GM12801 (cell line): ENCODE results near the gene HELZ.

ENCODE experiments used
- TF ChIP-seq, protein P1 (sequence below): IDR thresholded peaks from one replicate; pipeline ENCODE4 v1.5.1; 2011; ENCODE audit warnings: control low read depth; ENCODE audit not compliant: insufficient read length; ENCODE audit errors: extremely low read depth

HELZ gene

GRCh38 chr17:67157732-67158639, 87.0 kb downstream of the HELZ start:
- TF ChIP-seq, protein P1, sequence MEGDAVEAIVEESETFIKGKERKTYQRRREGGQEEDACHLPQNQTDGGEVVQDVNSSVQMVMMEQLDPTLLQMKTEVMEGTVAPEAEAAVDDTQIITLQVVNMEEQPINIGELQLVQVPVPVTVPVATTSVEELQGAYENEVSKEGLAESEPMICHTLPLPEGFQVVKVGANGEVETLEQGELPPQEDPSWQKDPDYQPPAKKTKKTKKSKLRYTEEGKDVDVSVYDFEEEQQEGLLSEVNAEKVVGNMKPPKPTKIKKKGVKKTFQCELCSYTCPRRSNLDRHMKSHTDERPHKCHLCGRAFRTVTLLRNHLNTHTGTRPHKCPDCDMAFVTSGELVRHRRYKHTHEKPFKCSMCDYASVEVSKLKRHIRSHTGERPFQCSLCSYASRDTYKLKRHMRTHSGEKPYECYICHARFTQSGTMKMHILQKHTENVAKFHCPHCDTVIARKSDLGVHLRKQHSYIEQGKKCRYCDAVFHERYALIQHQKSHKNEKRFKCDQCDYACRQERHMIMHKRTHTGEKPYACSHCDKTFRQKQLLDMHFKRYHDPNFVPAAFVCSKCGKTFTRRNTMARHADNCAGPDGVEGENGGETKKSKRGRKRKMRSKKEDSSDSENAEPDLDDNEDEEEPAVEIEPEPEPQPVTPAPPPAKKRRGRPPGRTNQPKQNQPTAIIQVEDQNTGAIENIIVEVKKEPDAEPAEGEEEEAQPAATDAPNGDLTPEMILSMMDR: no peak

GRCh38 chr17:67156269-67157199, 88.5 kb downstream of the HELZ start:
- TF ChIP-seq, protein P1: no peak

DNA sequence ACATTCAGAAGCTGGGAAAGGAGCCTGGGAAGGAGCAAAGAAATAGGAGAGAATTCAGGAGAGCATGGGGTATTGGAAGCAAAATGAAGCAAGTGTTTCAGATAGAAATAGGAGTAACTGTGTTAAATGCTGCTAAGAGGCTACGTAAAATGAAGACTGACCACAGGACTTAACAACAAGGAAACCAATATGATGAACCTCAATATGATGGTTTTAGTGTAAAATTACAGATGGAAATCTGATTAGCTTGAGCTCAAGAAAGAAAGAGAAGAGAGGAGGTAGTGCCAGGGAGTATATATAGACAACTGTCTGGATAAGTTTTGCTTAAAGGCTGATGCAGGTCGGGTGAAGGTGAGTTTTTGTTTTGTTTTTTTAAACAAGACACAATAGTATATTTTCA, 92.2 kb downstream of the HELZ start:
- TF ChIP-seq, protein P1: no peak

DNA sequence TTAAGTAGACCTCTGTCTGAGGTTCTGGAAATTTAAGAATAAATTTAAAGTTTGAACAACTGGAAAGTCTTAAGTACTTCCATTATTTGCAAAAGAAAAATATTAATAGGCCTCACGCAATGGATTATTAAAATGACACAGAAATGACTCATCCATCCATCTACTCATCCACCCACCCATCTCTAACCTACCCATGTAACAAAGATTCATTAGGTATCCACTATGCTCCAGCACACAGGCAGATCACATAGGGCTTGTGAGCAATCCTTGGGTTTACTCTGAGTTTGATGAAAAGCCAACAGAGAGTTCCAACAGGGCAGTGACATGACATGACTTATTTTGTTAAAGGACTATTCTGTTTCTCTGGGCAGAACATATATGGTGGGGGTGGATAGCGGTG, 93.3 kb downstream of the HELZ start:
- TF ChIP-seq, protein P1: no peak

DNA sequence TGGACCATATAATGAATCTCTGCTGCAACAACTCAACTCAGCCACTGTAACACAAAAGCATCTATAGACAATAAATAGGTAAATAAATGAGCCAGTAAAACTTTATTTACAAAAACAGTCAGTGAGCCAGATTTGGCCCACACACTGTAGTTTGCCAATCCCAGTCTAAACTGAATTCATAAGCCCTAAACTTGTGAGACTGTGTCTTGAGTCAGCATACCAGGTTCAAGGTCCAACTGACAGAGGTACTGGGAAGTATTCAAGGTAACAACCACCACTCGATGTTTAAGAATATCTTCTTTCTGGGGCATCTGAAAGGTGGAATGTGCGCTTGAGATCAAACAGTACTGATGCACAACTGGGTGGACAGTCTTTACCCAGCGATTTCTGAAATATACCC, 94.2 kb downstream of the HELZ start:
- TF ChIP-seq, protein P1: no peak

- TF ChIP-seq, protein P1: no peak
Observed at GRCh38 chr17:67148352-67148751, 96.6 kb downstream of the HELZ start.

GRCh38 chr17:67145183-67145805, 99.7 kb downstream of the HELZ start:
- TF ChIP-seq, protein P1: no peak
